ENCODE measurements around the gene RNASE1.

DNA sequence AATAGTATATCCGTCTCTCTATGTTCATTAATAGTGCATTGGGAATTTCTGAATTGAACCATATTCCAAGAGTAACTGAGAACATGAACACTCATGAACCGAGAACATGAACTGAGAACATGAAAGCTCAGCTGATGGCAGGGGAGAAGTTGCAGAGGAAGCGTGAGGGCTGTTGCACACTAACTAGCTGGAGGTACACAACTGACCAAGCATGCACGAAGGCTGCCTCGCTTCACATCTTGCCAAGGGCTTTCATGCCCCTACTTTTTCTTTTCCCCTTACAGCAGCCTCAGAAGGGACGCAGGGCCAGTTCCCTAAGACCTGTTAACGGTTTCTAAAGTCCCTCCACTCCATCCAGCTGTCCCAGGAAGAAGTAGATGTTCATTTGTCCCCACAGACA lies 4.3 kb downstream of the RNASE1 start:
- TF ChIP-seq ELF4 (IDR thresholded peaks at IDR 0.05) (no peak), SUZ12 (IDR thresholded peaks at IDR 0.05) (no peak), ARNT (IDR thresholded peaks at IDR 0.05) (no peak), FOXK2 (IDR thresholded peaks at IDR 0.05) (no peak), SP1 (IDR thresholded peaks at IDR 0.05) (no peak), ZNF384 (IDR thresholded peaks at IDR 0.05) (no peak), BHLHE40 (IDR thresholded peaks at IDR 0.05; ENCODE audit: borderline replicate concordance) (no peak), FOXM1 (IDR thresholded peaks at IDR 0.05; ENCODE audit: borderline replicate concordance) (no peak), FOXA1 (IDR thresholded peaks at IDR 0.05) (no peak), TARDBP (IDR thresholded peaks at IDR 0.05) (no peak), LEF1 (IDR thresholded peaks at IDR 0.05; ENCODE audit: borderline replicate concordance) (no peak)

Measured in HEK293T (cell line).